B cell (primary cell): ENCODE results near the gene PPIP5K2. TPM values are rescaled to one million over a fixed set of nuclear protein-coding genes. Genes with fewer than 3 reads are reported as not detected.

Experiments used
- ATAC-seq: fragments of 200-7000 bp; cut with Tn5 transposase; one replicate; pipeline ENCODE4 v1.10.0; 2021; ENCODE audit warnings: low read depth, mild to moderate bottlenecking, moderate number of reproducible peaks, moderate library complexity
- CTCF ChIA-PET: fragments of 350-600 bp; sonication (Branson Sonifier 250); formaldehyde crosslinking; loops from one replicate; lab custom pipeline; 2021; ENCODE audit warnings: antibody characterized with exemption, inconsistent platforms; lab: Charles Lee
- POLR2A ChIA-PET: fragments of 350-600 bp; sonication (Branson Sonifier 250); formaldehyde crosslinking; loops from one replicate; lab custom pipeline; 2021; ENCODE audit warnings: antibody characterized with exemption; lab: Charles Lee
- DNase-seq: peaks from one replicate; pipeline ENCODE4 v3.0.0; 2013
- H2AFZ ChIP-seq: 2 replicates; pipeline ENCODE4 v1.6.1; 2012; ENCODE audit warnings: mild to moderate bottlenecking, low read depth, low read length; ENCODE audit not compliant: insufficient read depth, poor library complexity, severe bottlenecking
- H3K27ac ChIP-seq, 2 donors: 1 replicate in 1 of 2; 2 replicates in 1 of 2; pipeline ENCODE4 v1.5.1; 2012 to 2013; ENCODE audit warnings: low read length in 2 of 2, mild to moderate bottlenecking in 2 of 2, moderate library complexity in 1 of 2
- H3K27me3 ChIP-seq, 4 experiments: fragments of 200-600 bp in 1 of 4; sonication (generic) in 1 of 4; replicated peaks in 1 of 4; 1 replicate in 2 of 4; 2 replicates in 2 of 4; pipeline versions ENCODE4 v1.6.1 to v1.7.0; 2013 to 2016; ENCODE audit warnings: low read length in 3 of 4, mild to moderate bottlenecking in 2 of 4, mixed read lengths in 1 of 4, moderate library complexity in 1 of 4; ENCODE audit not compliant: insufficient read depth in 4 of 4, control insufficient read depth in 3 of 4; ENCODE audit errors: control extremely low read depth in 1 of 4
- H3K36me3 ChIP-seq, 2 experiments: replicated peaks in 1 of 2; 1 replicate in 1 of 2; 2 replicates in 1 of 2; pipeline versions ENCODE4 v1.6.1 to v1.7.1; 2013; ENCODE audit warnings: low read length in 1 of 2; ENCODE audit not compliant: insufficient read depth in 2 of 2, control insufficient read depth in 1 of 2; ENCODE audit errors: control extremely low read depth in 1 of 2, extremely low read depth in 1 of 2
- H3K4me1 ChIP-seq, 2 donors: fragments of 200-600 bp in 1 of 2; sonication (generic) in 1 of 2; 1 replicate in 1 of 2; 2 replicates in 1 of 2; pipeline versions ENCODE4 v1.5.1 to v1.6.1; 2013 to 2017; ENCODE audit warnings: low read length in 2 of 2; ENCODE audit not compliant: control insufficient read depth in 2 of 2, insufficient read depth in 2 of 2
- H3K4me2 ChIP-seq: replicated peaks from 2 replicates; pipeline ENCODE3; 2012; ENCODE audit warnings: mild to moderate bottlenecking, low read depth, low read length; ENCODE audit not compliant: poor library complexity, severe bottlenecking
- H3K4me3 ChIP-seq, 5 experiments: fragments of 200-600 bp in 1 of 5; sonication (generic) in 1 of 5; 1 replicate in 3 of 5; 2 replicates in 2 of 5; pipeline versions ENCODE4 v1.5.1 to v1.7.0; 2011 to 2016; ENCODE audit warnings: low read length in 4 of 5, mild to moderate bottlenecking in 4 of 5, low read depth in 2 of 5, control low read depth in 1 of 5, moderate library complexity in 1 of 5; ENCODE audit not compliant: insufficient read depth in 1 of 5; ENCODE audit errors: control extremely low read depth in 1 of 5, extremely low read depth in 1 of 5
- H3K79me2 ChIP-seq: fragments of 200-600 bp; sonication (generic); one replicate; pipeline ENCODE4 v1.6.0; 2016; ENCODE audit warnings: low read length; ENCODE audit not compliant: control insufficient read depth, insufficient read depth
- H3K9ac ChIP-seq: fragments of 200-600 bp; sonication (generic); 2 replicates; pipeline ENCODE4 v1.6.1; 2017; ENCODE audit warnings: mild to moderate bottlenecking, low read length, moderate library complexity
- H3K9me3 ChIP-seq, 3 donors: one replicate each; pipeline versions ENCODE4 v1.6.1 to v1.7.1; 2013; ENCODE audit warnings: low read length in 2 of 3; ENCODE audit not compliant: control insufficient read depth in 2 of 3, insufficient read depth in 1 of 3; ENCODE audit errors: control extremely low read depth in 1 of 3
- H4K20me1 ChIP-seq: 2 replicates; pipeline ENCODE4 v1.6.0; 2012; ENCODE audit warnings: mild to moderate bottlenecking, low read length; ENCODE audit not compliant: insufficient read depth, control insufficient read depth, poor library complexity, severe bottlenecking
- H3K27ac Mint-ChIP-seq: one replicate; pipeline ENCODE4 v1.8.0; 2021; ENCODE audit warnings: mixed read lengths
- H3K27me3 Mint-ChIP-seq: one replicate; pipeline ENCODE4 v1.8.0; 2021; ENCODE audit warnings: mixed read lengths
- H3K4me1 Mint-ChIP-seq: one replicate; pipeline ENCODE4 v1.8.0; 2021; ENCODE audit warnings: mixed read lengths
- H3K4me3 Mint-ChIP-seq: one replicate; pipeline ENCODE4 v1.8.0; 2021; ENCODE audit warnings: mixed read lengths
- H3K9me3 Mint-ChIP-seq: one replicate; pipeline ENCODE4 v1.8.0; 2022; ENCODE audit warnings: mixed read lengths; ENCODE audit not compliant: insufficient read depth
- CTCF ChIP-seq: fragments of 200-600 bp; IDR thresholded peaks from one replicate; pipeline ENCODE4 v1.8.0; 2022; ENCODE audit warnings: antibody characterized with exemption, mild to moderate bottlenecking
- EZH2 ChIP-seq: IDR thresholded peaks from 2 replicates; pipeline ENCODE4 v1.6.1; 2012; ENCODE audit warnings: borderline replicate concordance, low read depth, mild to moderate bottlenecking, moderate library complexity, low read length; ENCODE audit not compliant: insufficient read depth, poor library complexity, severe bottlenecking
- WGBS: methylation state at CpG from one replicate; pipeline ENCODE4 v1.1.5; 2013; ENCODE audit warnings: missing lambda C conversion rate; ENCODE audit not compliant: insufficient coverage; 5-methylcytosine and 5-hydroxymethylcytosine counted together
- intact Hi-C: fragments of 100-400 bp; cut with micrococcal nuclease; formaldehyde crosslinking; loops from one replicate; pipeline ENCODE4 v1.10.0; 2022
- polyA plus RNA-seq: library from polyadenylated mRNA; depleted of rRNA; stranded (reverse); fragments of >200 nt; gene quantifications from 2 replicates; pipeline ENCODE4 v1.2.3, GENCODE V29; 2012
- total RNA-seq, 2 donors: library from RNA; stranded (reverse); fragments of 120-200 nt in 1 of 2; gene quantifications; 1 replicate in 1 of 2; 2 replicates in 1 of 2; pipeline versions ENCODE4 v1.2.3 to v1.2.4, GENCODE V29; 2013 to 2022

Gene PPIP5K2
- total and polyA plus RNA-seq, 2 donors (not counting 1 experiment from before 2014, with no cell fraction given), result 14.5 to 80.5 TPM

DNA sequence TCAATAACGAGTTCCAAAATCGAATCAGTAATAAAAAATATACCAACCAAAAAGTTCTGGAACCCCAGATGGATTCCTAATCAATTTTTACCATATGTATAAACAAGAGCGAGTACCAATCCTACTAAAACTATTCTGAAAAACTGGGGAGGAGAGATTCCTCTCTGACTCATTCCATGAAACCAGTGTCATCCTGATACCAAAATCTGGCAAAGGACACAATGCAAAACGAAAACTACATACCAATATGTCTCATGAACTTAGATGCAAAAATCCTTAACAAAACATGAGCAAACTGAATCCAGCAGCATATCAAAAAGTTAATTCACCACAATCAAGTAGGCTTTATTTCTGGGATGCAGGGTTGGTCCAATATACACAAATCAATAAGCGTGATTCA, 108.0 kb downstream of the PPIP5K2 start:
- H3K27me3 Mint-ChIP-seq, result peaks cover 17% of the 10 kb centered on the region
- Histone ChIP-seq H4K20me1 (no peaks in the 10 kb centered on the region), H2AFZ (no peak overlapping the region), H3K27ac (no peak overlapping the region), H3K36me3 (no peaks in the 10 kb centered on the region), H3K4me3 (no peak overlapping the region), H3K4me1 (peaks cover 0 to 3% of the 10 kb centered on the region in 2 donors), H3K27me3 (no peaks in the 10 kb centered on the region), H3K79me2 (no peaks in the 10 kb centered on the region), H3K4me2 (no peak overlapping the region), H3K9me3 (no peaks in the 10 kb centered on the region), H3K9ac (no peak overlapping the region)
- no peak overlapping the region for H3K27ac Mint-ChIP-seq
- ChIA-PET POLR2A (no interaction called here), CTCF (no interaction called here)
- DNase-seq, result no peak
- no peak overlapping the region for H3K4me3 Mint-ChIP-seq
- no peaks in the 10 kb centered on the region for H3K9me3 Mint-ChIP-seq
- intact Hi-C loops, result no loop called here
- ATAC-seq, result no peak
- TF ChIP-seq EZH2 (no peak), CTCF (no peak)
- WGBS, result 94% methylated on average over 3 of the region's 5 CpGs
- H3K4me1 Mint-ChIP-seq, result peaks cover 2% of the 10 kb centered on the region

DNA sequence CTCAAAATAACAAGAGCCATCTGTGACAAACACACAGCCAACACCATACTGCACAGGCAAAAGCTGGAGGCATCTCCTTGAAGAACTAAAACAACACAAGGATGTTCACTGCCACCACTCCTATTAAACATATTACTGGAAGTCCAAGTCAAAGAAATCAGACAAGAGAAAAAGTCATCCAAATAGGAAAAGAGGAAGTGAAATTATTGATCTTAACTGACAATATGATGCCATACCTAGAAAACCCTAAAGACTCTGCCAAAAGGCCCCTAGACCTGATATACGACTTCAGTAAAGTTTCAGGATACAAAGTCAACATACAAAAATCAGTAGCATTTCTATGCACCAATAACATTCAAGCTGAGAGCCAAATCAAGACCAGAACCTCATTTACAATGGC, 108.5 kb downstream of the PPIP5K2 start:
- Histone ChIP-seq H3K79me2 (no peaks in the 10 kb centered on the region), H3K4me2 (no peak overlapping the region), H3K4me1 (peaks cover 0 to 3% of the 10 kb centered on the region in 2 donors), H3K27me3 (no peaks in the 10 kb centered on the region), H3K9me3 (no peaks in the 10 kb centered on the region), H2AFZ (no peak overlapping the region), H3K4me3 (no peak overlapping the region), H3K9ac (no peak overlapping the region), H3K36me3 (no peaks in the 10 kb centered on the region), H4K20me1 (no peaks in the 10 kb centered on the region), H3K27ac (no peak overlapping the region)
- Mint-ChIP-seq H3K27me3 (peaks cover 17% of the 10 kb centered on the region), H3K27ac (no peak overlapping the region), H3K9me3 (no peaks in the 10 kb centered on the region), H3K4me3 (no peak overlapping the region), H3K4me1 (peaks cover 2% of the 10 kb centered on the region)
- no peak for DNase-seq
- 83% methylated on average over 1 of the region's 1 CpG for WGBS
- POLR2A ChIA-PET, result no interaction called here
- CTCF ChIA-PET, result no interaction called here
- no peak for ATAC-seq
- intact Hi-C loops, result no loop called here
- TF ChIP-seq CTCF (no peak), EZH2 (no peak)
